Daoy (cell line): ENCODE data around the gene B4GALNT2. TPM values are rescaled to one million over a fixed set of nuclear protein-coding genes. Genes with fewer than 3 reads are reported as not detected.
"Not testable (repeated sequence)": the region's sequence is repeated elsewhere in the genome, so short reads cannot be mapped to it uniquely, and the experiment has no call there.

Experiments used
- DNase-seq: peaks from one replicate; pipeline ENCODE4 v3.0.0-alpha.2; 2015; ENCODE audit warnings: low read depth
- total RNA-seq: library from RNA; depleted of rRNA; stranded (reverse); fragments of >200 nt; shearing (Covaris generic); gene quantifications from 2 replicates; pipeline ENCODE4 v1.2.3, GENCODE V29; 2014

The B4GALNT2 gene
- total RNA-seq, 1 experiment from 2014 or later: 0.63 TPM

- DNase-seq: no peak
Measured at GRCh38 chr17:49121696-49122292, 10.8 kb upstream of the B4GALNT2 start.

GRCh38 chr17:49122566-49122965, 10.0 kb upstream of the B4GALNT2 start:
- no peak for DNase-seq

GRCh38 chr17:49123061-49123460, 9.5 kb upstream of the B4GALNT2 start:
- DNase-seq: no peak

- DNase-seq: no peak
Measured at GRCh38 chr17:49125449-49125848, 7.1 kb upstream of the B4GALNT2 start.

- not testable (repeated sequence) for DNase-seq
Measured at GRCh38 chr17:49126183-49126859, 6.2 kb upstream of the B4GALNT2 start.

- not testable (repeated sequence) for DNase-seq
Measured at GRCh38 chr17:49129359-49129950, 3.1 kb upstream of the B4GALNT2 start.

GRCh38 chr17:49130891-49131290, 1.7 kb upstream of the B4GALNT2 start:
- DNase-seq: no peak

- DNase-seq: no peak
Measured at GRCh38 chr17:49132317-49132698, 261 bp upstream of the B4GALNT2 start.

- DNase-seq: no peak
Measured at GRCh38 chr17:49136335-49136734, 3.8 kb downstream of the B4GALNT2 start.

- not testable (repeated sequence) for DNase-seq
Measured at GRCh38 chr17:49145654-49146053, 13.1 kb downstream of the B4GALNT2 start.

- peak; percentile 89 for DNase-seq
Measured at GRCh38 chr17:49146620-49147306, 14.2 kb downstream of the B4GALNT2 start.

- DNase-seq: peak; percentile 28
Measured at GRCh38 chr17:49148171-49148570, 15.6 kb downstream of the B4GALNT2 start.

- no peak for DNase-seq
Measured at GRCh38 chr17:49151996-49152395, 19.4 kb downstream of the B4GALNT2 start.

- DNase-seq: no peak
Measured at GRCh38 chr17:49156256-49156655, 23.7 kb downstream of the B4GALNT2 start.

- DNase-seq: peak; percentile 17
Measured at GRCh38 chr17:49157784-49158183, 25.2 kb downstream of the B4GALNT2 start.

- no peak for DNase-seq
Measured at GRCh38 chr17:49162866-49163265, 30.3 kb downstream of the B4GALNT2 start.

GRCh38 chr17:49165143-49165542, 32.6 kb downstream of the B4GALNT2 start:
- DNase-seq: no peak

GRCh38 chr17:49168706-49169105, 36.1 kb downstream of the B4GALNT2 start:
- no peak for DNase-seq

GRCh38 chr17:49170216-49170615, 37.6 kb downstream of the B4GALNT2 start:
- no peak for DNase-seq

GRCh38 chr17:49170711-49171110, 38.1 kb downstream of the B4GALNT2 start:
- not testable (repeated sequence) for DNase-seq

GRCh38 chr17:49175978-49176377, 43.4 kb downstream of the B4GALNT2 start:
- DNase-seq: not testable (repeated sequence)

- peak; percentile 46 for DNase-seq
Measured at GRCh38 chr17:49180303-49180702, 47.7 kb downstream of the B4GALNT2 start.
